Effector CD8-positive, alpha-beta T cell (primary cell): ENCODE results near the gene ZFP36L1.

Experiments used
- DNase-seq: peaks from one replicate; lab custom pipeline; 2025; lab: John Stamatoyannopoulos, UW

The ZFP36L1 gene

DNA sequence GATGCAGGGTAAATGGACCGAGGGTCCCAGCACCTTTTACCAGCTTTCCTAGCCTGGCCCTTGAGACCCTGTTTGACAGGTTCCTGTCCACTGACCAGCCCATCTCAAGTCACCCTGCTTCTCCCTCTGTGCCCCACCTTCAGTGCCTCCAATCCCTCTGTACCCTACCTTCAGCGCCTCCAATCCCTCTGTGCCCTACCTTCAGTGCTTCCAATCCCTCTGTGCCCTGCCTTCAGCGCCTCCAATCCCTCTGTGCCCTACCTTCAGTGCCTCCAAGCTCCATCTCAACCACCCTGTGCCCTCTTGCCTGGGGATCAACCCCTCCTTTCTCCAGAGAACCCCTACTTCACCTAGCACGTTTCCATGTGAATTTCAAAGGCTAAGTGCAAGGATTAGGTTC lies 54.3 kb downstream of the ZFP36L1 start:
- no peak for DNase-seq
